Kidney capillary endothelial cell (primary cell): ENCODE measurements around the gene KCNG2.

Source experiments
- DNase-seq: peaks from one replicate; pipeline ENCODE4 v3.0.0-alpha.2; 2018; ENCODE audit warnings: low spot score

The KCNG2 gene

DNA sequence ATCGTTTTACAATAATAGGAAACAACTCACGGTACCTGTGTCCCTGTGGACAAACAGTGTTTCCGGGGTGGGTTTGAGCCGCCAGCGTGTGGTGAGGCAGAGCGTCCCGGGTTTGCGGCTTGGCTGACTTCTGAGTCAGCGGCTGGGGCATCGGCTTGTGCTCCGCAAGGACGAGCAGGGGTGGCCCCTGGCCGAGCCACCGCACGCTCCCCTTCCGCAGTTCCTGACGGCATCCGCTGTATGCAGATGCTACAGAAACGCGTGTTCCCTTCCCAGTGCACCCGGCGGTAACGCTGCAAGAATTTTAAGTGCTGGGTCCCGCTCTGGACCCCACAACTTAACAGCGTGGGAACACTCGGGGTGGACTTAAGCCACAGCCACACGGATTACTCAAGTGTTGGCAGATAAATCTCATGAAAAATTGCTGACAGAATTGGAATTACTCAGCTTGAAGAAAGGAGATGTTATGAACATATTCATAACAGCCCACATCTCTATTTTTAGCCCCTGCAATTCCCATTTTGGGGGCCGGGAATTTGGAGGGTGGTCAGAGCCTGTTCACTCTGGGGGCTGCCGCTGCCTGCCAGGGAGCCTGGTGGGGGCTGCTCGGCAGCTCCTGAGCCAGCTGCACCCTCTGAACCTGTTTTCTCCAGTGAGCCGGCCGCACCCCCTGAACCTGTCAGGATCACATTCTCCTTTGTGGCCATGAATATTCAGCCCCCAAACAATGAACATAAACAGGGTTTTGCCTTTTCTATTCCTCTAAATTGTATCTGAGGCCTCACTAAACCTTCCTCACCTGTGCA lies 12.6 kb upstream of the KCNG2 start:
- DNase-seq: no peak

DNA sequence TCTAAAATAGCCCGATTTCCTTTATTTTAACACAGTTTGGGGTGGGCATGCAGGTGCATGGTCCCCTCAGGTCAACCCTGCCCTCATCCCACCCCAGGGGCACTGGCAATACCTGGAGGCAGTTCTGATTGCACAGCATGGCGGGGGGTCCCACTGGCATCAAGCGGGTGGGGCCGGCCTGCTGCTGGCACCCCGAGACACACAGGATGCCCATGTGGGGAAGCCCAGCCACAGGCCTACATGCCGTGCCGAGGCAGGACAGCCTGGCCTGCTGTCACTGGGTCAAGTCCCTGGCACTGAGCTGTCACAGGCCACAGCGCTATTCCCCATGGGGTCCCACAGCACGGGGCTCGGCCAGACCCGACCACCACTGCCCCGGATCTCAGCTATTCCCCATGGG lies 11.9 kb upstream of the KCNG2 start:
- DNase-seq: no peak

GRCh38 chr18:79786304-79786703 lies 11.4 kb upstream of the KCNG2 start:
- no peak for DNase-seq

GRCh38 chr18:79786786-79787526 lies 10.8 kb upstream of the KCNG2 start:
- no peak for DNase-seq

DNA sequence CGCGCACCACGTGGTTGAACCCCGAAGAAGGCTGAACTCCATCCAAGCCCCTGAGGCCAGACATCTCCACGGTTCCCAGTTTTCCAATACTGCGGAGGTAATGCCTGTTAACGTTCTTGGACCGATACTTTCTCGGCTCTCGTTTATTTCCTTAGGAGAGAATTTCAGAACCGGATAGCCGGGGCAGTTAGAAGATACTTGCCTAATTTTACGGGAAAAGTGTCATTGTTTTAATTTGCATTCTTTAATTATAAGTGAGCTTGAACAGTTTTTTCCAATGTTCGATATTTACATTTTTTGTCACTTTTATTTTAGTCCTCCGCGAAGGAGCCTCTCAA lies 10.2 kb upstream of the KCNG2 start:
- no peak for DNase-seq

GRCh38 chr18:79787865-79788733 lies 9.6 kb upstream of the KCNG2 start:
- no peak for DNase-seq

- no peak for DNase-seq
Observed at GRCh38 chr18:79788734-79789085, 9.0 kb upstream of the KCNG2 start.

DNA sequence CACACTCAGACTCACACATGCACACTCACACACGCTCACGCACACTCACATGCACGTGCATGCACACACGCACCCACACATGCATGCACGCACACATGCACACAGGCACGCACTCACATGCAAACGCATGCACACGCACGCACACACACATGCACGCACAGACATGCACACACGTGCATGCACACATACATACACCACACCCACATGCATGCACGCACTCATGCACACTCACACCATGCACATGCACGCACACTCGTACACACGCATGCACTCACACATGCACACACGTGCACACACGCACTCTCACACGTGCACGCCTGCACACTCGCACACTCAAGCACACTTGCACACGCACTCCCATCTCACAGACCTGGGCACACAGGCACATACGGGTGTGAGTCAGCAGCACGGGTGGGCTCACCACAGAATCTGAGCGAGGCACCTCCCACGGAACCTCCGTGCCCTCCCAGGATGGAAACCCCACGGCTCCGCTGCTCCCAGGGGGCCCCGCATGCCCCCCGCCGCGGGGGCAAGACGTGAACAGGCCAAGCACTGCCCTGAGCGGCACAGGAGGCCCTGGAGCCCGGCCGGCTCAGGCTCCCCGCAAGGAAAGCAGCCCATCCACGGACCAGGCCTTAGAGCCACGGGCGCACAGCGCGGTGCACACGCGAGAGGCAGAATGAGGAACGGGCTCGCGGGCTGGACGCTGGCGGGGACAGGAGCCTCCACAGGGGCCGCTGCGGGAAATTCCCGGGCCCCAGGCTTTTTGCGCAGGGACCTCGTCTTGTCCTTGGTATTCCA lies 8.4 kb upstream of the KCNG2 start:
- no peak for DNase-seq

GRCh38 chr18:79789901-79790890 lies 7.5 kb upstream of the KCNG2 start:
- DNase-seq: no peak

GRCh38 chr18:79790996-79791972 lies 6.5 kb upstream of the KCNG2 start:
- peak; percentile 23 for DNase-seq

DNA sequence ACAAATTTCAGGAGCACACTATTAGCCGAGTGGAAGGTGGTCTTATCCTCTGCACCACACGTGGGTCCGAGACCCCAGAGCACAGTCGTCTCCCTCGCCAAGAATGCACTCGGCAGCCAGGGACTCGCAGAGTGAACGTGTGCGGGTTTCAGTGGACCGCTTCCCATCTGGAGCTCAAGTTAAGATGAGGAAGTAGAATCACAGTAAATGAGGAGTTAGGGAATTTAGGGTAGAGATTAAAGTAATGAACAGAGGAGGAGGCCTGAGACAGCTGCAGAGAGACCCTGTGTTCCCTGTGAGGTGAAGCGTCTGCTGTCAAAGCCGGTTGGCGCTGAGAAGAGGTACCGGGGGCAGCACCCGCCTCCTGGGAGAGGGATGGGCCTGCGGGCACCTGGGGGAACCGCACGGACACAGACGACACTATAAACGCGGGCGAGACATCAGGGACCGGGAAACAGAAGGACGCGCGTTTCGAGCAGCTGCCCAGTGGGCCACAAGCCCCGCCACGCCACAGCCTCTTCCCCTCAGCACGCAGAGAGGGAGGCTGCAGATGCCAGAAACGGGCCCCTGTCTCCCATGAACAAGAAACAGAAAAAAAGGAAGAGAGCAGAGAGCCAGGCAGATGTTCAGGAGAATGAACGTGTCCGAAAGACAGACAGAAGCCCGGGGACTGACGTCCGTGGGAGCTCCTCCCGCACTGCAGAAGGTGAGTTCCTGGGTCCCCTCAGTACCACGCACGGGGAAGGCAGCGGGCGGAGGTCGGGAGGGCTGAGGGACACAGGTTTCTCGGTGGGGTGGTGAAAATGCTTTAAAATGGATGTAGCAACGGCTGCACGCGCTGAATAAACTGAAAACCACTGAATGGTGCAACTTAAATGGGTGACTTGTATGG lies 5.4 kb upstream of the KCNG2 start:
- no peak for DNase-seq

- DNase-seq: no peak
Observed at GRCh38 chr18:79792988-79793355, 4.8 kb upstream of the KCNG2 start.

GRCh38 chr18:79794846-79795245 lies 2.9 kb upstream of the KCNG2 start:
- no peak for DNase-seq

GRCh38 chr18:79795446-79795845 lies 2.3 kb upstream of the KCNG2 start:
- DNase-seq: no peak

DNA sequence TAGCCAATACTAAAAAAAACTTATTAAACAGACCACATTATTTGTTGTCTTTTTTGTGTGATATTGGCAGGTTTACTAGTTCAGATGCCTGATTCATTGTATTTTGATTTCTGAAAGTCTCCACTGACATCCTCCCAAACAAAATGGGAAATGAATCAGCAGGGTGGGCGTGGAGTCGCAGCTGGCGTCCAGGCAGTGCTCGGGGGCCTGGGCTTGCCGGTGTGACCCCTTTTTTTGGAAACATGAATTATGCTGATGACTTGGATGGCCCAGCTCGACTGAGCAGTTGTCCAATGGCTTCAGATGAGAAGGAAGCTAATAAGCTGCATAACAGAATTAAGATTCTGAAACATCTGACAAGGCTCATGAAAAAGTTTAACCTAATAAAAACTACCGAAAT lies 1.7 kb upstream of the KCNG2 start:
- DNase-seq: no peak

DNA sequence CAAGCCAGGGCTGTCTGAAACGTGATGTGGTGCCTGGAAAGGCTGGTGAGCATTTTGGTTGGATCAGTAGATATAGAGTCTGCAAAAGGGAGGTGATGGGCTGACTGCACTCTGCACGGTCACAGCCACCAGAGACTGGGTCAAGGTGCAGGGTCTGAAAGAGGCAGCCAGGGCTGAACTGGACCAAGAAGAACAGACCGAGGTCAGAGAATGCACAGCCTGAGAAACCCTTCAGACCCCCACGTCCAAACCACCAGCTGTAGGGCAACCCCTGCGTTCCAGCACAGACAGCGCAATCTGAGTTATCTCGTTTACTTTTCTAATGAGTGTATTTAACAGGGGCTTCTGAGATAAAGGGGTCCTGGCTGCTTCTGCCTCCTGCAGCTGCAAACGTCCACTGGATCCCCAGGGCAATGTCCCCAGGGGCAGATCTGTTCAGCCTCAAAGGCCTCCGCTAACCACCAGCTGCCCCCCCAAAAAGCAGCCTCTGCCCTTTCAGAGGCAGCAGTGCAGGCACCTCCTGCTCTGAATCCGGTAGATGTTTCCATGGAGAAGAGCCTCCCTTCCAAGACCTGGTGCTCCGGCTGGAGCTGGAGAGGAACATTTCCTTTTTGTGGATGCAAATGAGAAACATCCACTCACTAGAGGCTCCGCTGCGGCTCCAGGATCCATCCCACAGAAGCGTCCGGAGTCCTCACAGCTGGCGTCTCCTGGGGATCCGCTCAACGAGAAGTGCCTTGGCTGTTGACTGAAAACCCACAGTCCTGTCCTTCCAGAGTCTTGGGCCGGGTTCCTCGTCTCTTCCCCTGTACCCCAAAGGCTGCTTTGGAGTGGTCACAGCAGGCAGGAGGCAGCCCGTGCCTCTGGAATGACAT lies 970 bp upstream of the KCNG2 start:
- DNase-seq: no peak

DNA sequence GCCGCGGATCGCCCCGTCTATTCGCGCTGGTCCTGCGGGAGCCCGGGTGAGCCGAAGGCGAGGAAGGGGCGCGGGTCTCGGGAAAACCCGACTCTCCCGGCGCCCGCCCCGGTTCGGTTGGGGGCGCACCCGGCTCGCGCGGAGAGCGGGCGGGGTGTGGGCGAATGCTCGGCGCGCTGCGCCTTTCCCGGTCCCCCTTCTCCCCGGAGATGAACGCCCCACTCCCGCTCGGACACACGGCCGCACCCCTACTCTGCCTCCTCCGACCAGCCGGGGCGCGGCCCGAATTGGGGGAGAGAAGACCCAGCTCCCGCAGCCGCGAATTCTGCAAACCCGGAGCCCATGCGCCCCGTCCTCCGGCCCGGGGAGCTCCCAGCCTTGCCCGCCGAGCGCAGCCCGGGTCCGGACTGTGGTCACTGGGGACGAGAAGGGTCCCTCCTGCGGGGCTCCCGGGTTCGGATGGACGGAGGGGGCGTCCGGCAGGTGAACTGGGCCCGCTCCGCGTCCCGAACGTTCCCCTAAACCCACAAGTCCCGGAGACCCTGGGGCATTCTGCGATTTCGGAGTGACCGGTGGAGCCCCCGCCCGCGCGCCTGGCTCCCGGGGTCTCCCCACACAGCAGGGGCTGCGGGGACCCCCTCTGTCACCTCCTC lies 734 bp downstream of the KCNG2 start:
- no peak for DNase-seq
